ENCODE measurements around the gene CMYA5.
"Not testable (repeated sequence)": the region's sequence is repeated elsewhere in the genome, so short reads cannot be mapped to it uniquely, and the experiment has no call there.

DNA sequence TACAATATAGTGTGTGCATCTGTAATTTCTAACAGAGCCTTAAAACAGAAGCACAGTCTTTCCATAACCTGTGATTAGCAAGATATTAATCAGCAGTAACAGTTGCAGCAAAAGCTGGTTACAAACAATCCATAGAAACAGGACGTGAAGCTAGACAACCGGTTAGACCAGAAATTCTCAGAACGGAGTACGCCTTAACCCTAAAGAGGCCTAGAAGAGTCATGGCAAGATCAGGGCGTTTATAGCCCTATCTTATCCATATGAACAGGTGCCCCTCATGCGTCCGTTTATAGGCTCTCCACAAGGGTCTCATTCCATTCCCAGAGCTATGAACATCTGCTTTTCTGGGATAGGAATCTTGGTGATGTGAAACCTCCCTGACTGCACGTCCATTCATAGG lies 16.7 kb downstream of the CMYA5 start:
- not testable (repeated sequence) for TF ChIP-seq CTCF, POLR2A, EP300 (IDR thresholded peaks at IDR 0.05)

All from ovary (tissue), 3 donors.